Small intestine (tissue), 7 donors: ENCODE measurements around the gene UNC119B. TPM values are rescaled to one million over a fixed set of nuclear protein-coding genes. Genes with fewer than 3 reads are reported as not detected.

Source experiments
- DNase-seq, 2 donors: peaks; one replicate each; pipeline versions ENCODE4 v3.0.0 to v3.0.0-alpha.2; 2013
- FAIRE-seq: peaks from 2 replicates; lab custom pipeline; 2012; peaks lifted over from hg19 to GRCh38; lab: Jason Lieb, UNC
- H3K27ac ChIP-seq, 3 donors: one replicate each; pipeline ENCODE4 v1.5.1; 2013; ENCODE audit warnings: low read length in 2 of 3, mild to moderate bottlenecking in 2 of 3, control low read depth in 1 of 3, inconsistent platforms in 1 of 3, low read depth in 1 of 3, moderate library complexity in 1 of 3
- H3K27me3 ChIP-seq, 3 donors: one replicate each; pipeline ENCODE4 v1.6.1; 2013; ENCODE audit warnings: low read length in 3 of 3, inconsistent platforms in 1 of 3; ENCODE audit not compliant: control insufficient read depth in 3 of 3, insufficient read depth in 3 of 3
- H3K36me3 ChIP-seq, 3 donors: one replicate each; pipeline ENCODE4 v1.6.1; 2013; ENCODE audit warnings: low read length in 3 of 3, inconsistent platforms in 1 of 3, low read depth in 1 of 3, mild to moderate bottlenecking in 1 of 3, moderate library complexity in 1 of 3; ENCODE audit not compliant: control insufficient read depth in 3 of 3, insufficient read depth in 2 of 3
- H3K4me1 ChIP-seq, 3 donors: one replicate each; pipeline ENCODE4 v1.6.1; 2013; ENCODE audit warnings: low read length in 2 of 3, inconsistent platforms in 1 of 3, low read depth in 1 of 3, mild to moderate bottlenecking in 1 of 3, moderate library complexity in 1 of 3; ENCODE audit not compliant: control insufficient read depth in 3 of 3, insufficient read depth in 2 of 3
- H3K4me3 ChIP-seq, 3 donors: one replicate each; pipeline ENCODE4 v1.5.1; 2013; ENCODE audit warnings: low read length in 3 of 3, control low read depth in 1 of 3, inconsistent platforms in 1 of 3, low read depth in 1 of 3, mild to moderate bottlenecking in 1 of 3, moderate library complexity in 1 of 3
- H3K9me3 ChIP-seq, 2 donors: one replicate each; pipeline ENCODE4 v1.6.1; 2013; ENCODE audit warnings: low read depth in 1 of 2, low read length in 1 of 2; ENCODE audit not compliant: control insufficient read depth in 2 of 2, insufficient read depth in 1 of 2
- WGBS, 3 donors: extraction: QIAGEN DNeasy Blood & Tissue Kit; methylation state at CpG; one replicate each; pipeline ENCODE4 v1.1.7; 2013; 5-methylcytosine and 5-hydroxymethylcytosine counted together
- polyA plus RNA-seq, 4 donors: library from polyadenylated mRNA; stranded (reverse) in 3 of 4; unstranded in 1 of 4; fragments of 200-250 nt in 3 of 4; fragments of 120-200 nt in 1 of 4; gene quantifications; one replicate each; pipeline versions ENCODE4 v1.2.1 to v1.2.3, GENCODE V29; 2013
- donor health status: healthy with polysubstance abuse.
- donor health status: control.
- donor health status: control.
- donor health status: Bipolar disorder and iron deficiency.
- donor health status: healthy.

UNC119B gene
- polyA plus RNA-seq, 4 donors = 6.9 to 21.3 (median 13.9) TPM

DNA sequence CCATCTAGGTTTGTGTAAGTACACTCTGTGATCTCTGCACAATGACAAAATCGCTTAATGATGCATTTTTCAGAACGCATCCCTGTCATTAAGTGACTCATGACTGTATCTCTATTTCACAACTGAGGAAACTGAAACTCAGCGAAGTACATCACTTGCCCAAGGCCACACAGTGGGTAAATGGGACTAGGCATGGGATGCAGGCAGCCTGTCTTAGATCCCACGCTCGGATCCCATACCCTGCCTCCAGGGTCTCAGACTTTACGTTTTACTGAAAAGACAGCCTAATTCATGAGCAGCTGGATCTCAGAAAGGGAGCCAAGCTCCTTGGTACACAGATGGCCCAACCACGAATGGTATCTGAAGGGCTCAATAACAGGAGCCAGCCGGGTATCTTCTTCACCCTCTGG, 25.7 kb upstream of the UNC119B start:
- WGBS, 3 donors = 59 to 69% (median 64%) methylated on average over 8 of the region's 8 CpGs

DNA sequence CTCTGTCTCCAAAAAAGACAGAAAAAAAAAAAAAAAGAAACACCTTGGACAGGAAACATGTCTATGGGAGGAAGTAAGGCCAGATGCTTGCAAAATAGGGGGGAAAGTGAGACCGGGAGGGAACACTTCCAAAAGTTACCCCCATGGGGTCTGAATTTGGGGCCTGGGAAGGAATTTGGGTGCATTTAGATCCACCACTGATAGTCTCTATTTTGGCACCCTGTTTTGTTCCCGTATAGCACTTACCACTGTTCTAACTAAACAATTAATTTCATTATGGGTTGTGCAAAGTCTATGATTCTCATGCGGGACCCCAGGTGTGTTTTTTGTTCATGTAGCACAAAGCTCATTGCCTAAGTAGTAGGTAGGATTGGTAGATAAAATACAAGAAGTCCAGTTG, 24.7 kb upstream of the UNC119B start:
- 51 to 60% (median 55%) methylated on average over 3 of the region's 3 CpGs for WGBS, 3 donors
- Histone ChIP-seq H3K4me1 (peaks cover 2 to 16% (median 7%) of the 10 kb centered on the region in 3 donors), H3K4me3 (no peak overlapping the region), H3K9me3 (no peaks in the 10 kb centered on the region), H3K27ac (no peak overlapping the region), H3K27me3 (no peaks in the 10 kb centered on the region), H3K36me3 (no peaks in the 10 kb centered on the region)
- DNase-seq (no peak), FAIRE-seq (no peak)

More for the DNA sequence above, 25.7 kb upstream of the UNC119B start:
- no peak for FAIRE-seq
- Histone ChIP-seq H3K36me3 (no peaks in the 10 kb centered on the region), H3K4me1 (peaks cover 2 to 6% (median 5%) of the 10 kb centered on the region in 3 donors), H3K4me3 (no peak overlapping the region), H3K9me3 (no peaks in the 10 kb centered on the region), H3K27ac (peak overlapping the region in 1 of 3 donors; percentile 19), H3K27me3 (no peaks in the 10 kb centered on the region)
- no peak for DNase-seq

DNA sequence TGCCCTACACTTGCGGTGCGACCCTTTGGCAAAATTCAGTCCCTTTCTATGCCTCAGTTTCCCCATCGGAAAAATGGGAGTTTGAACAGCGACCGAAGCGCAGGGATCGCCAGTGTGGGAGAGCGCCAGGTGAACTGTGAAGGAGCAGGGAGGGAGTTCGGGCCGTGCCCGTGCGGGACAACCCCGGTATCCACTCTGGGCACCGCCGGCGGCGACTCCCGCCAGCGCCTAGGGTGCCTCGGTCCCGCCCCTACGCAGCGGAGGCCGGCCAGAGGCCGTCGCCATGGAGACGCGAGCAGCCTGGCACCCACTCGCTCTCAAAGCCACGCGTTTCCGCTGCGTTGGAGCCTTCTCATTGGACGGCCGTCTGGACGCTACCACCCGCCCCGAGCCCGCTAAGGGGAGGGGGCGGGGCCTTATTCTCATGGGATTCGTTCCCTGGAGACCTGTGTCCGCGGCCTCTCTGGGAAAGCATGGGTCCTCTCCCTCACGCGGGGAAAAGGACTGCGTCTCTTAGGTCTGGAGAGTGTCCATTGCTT, 24.0 kb upstream of the UNC119B start:
- DNase-seq = peak; percentile 99
- H3K4me1 ChIP-seq = peaks cover 6 to 23% (median 7%) of the 10 kb centered on the region in 3 donors
- peak overlapping the region; percentile 73 to 99 (median 96) for H3K27ac ChIP-seq
- 0 to 1% (median 0%) methylated on average over 45 to 46 of the region's 46 CpGs for WGBS, 3 donors
- peaks cover 0 to 3% (median 0%) of the 10 kb centered on the region in 3 donors for H3K36me3 ChIP-seq
- no peaks in the 10 kb centered on the region for H3K27me3 ChIP-seq
- FAIRE-seq = no peak
- H3K9me3 ChIP-seq = no peaks in the 10 kb centered on the region
- peak overlapping the region; percentile 83 to 94 (median 90) for H3K4me3 ChIP-seq

DNA sequence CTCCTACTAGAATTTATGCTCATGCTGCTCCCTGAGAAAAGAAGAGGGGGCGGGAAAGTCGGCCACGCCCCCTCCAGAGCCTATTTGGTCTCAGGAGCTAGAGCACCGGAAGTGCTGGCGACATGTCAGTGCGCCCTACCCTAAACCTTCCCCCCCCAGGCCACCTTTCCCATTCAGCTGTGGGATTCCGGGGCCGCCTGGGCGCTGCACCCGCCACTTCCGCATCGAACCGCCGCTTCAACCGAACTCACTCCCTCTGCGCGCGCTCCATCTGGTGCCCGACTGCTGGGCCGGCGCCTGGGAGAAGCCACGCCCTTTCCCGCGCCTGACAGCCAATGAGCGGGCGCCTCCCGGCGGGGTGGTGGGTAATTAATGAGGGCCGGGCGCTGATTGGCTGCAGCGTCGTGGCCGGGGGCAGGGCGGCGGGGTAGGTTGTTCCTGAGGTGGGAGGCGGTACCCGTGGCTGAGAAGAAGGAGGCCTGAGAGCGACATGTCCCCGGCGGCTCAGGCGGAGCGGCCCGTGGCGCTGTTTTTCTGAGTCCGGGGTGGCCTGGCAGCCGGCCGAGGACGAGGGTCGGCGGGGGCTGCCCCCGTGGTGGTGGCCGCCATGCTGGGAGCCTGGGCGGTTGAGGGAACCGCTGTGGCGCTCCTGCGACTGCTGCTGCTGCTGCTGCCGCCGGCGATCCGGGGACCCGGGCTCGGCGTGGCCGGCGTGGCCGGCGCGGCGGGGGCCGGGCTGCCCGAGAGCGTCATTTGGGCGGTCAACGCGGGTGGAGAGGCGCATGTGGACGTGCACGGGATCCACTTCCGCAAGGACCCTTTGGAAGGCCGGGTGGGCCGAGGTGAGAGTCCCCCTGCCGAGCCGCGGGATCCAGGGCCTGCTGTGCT, 23.3 kb upstream of the UNC119B start, which contains the start of gene MLEC:
Gene MLEC, plus strand, starts transcription at position 460 of the 888 bp plus-strand sequence. Its CDS starts 148 bp downstream, at position 608.
- Histone ChIP-seq H3K9me3 (no peaks in the 10 kb centered on the region), H3K4me1 (peaks cover 7 to 29% (median 9%) of the 10 kb centered on the region in 3 donors), H3K4me3 (peak within 1 kb of the TSS; percentile 83 to 94 (median 90)), H3K27ac (peak within 1 kb of the TSS; percentile 77 to 99 (median 96)), H3K27me3 (no peaks in the 10 kb centered on the region), H3K36me3 (peaks cover 0 to 7% (median 0%) of the 10 kb centered on the region in 3 donors)
- peak; percentile 98 to 99 for DNase-seq
- 1% methylated on average over 76 to 84 of the region's 84 CpGs for WGBS, 3 donors
- no peak for FAIRE-seq

DNA sequence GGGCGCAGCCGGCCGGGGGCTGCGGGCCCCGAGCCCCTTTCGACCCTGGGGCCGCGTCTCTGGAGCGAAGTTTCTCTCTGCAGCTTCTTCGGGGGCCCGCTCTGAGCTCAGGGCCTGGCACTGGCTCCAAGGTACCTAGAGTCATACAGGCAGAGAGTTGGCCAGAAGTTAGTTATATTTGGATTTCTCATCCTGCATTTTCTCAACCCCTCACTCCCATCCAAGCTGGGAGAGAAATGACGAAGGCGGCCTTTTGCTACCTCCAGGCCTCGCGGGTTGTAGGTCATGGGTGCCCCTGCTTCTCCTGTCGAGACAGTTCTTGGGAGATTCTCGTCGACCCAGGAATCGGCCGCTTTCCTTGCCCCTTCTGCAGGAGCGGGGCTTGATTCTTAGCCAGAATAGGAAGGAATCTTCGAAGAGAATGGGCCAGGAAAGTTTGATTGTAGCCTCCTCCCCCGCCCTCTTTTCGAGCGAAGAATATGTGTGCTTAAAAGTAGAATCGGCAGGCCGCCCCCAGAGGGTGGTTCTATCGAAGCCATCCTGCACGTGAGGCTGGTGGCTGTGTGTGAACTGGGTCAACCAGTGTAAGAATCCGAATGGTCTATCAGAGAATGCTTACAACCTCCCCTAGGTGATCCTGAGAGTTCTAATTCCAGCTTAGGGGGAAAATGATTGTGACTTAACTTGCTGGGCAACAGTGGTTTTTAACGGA, 22.5 kb upstream of the UNC119B start:
- peaks cover 13 to 37% (median 13%) of the 10 kb centered on the region in 3 donors for H3K4me1 ChIP-seq
- WGBS, 3 donors = 0 to 1% (median 1%) methylated on average over 24 to 31 of the region's 31 CpGs
- H3K4me3 ChIP-seq = peak overlapping the region; percentile 83 to 94 (median 90)
- no peaks in the 10 kb centered on the region for H3K9me3 ChIP-seq
- H3K27ac ChIP-seq = peak overlapping the region; percentile 77 to 99 (median 93)
- DNase-seq (peak; percentile 43 to 57), FAIRE-seq (no peak)
- H3K27me3 ChIP-seq = no peaks in the 10 kb centered on the region
- peaks cover 0 to 7% (median 0%) of the 10 kb centered on the region in 3 donors for H3K36me3 ChIP-seq

DNA sequence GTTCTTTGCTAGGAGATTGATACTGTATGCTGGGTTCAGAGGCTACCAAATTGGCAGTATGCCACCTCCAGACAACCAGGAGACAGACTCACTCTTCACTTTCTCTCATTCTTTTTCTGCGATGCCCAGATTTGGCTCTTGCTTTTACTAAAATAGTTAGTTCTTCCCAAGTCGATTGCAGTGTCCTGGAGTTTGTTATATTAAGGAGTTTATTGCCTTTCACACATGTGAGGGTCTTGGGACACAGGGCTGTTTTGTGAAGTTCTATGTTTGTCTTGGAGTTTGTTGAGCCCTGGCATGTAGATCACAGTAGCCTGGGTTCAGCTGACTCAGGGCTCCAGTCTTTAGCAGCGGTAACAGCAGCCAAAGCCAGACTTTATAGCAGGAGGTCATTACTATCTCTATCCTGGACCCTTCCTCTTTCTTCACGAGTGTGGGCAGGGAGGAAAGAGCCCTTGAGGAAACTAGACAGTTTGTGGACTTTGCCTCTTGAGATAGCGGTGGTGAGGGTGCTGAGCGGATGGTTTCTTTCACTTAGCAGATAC, 21.7 kb upstream of the UNC119B start:
- Histone ChIP-seq H3K4me3 (peak overlapping the region; percentile 83 to 94 (median 90)), H3K4me1 (peaks cover 13 to 42% (median 13%) of the 10 kb centered on the region in 3 donors), H3K27me3 (no peaks in the 10 kb centered on the region), H3K36me3 (peaks cover 0 to 14% (median 2%) of the 10 kb centered on the region in 3 donors), H3K27ac (peak overlapping the region; percentile 77 to 99 (median 93)), H3K9me3 (no peaks in the 10 kb centered on the region)
- WGBS, 3 donors = 3 to 9% (median 9%) methylated on average over 6 of the region's 6 CpGs
- peak; percentile 92 to 94 for DNase-seq
- no peak for FAIRE-seq

DNA sequence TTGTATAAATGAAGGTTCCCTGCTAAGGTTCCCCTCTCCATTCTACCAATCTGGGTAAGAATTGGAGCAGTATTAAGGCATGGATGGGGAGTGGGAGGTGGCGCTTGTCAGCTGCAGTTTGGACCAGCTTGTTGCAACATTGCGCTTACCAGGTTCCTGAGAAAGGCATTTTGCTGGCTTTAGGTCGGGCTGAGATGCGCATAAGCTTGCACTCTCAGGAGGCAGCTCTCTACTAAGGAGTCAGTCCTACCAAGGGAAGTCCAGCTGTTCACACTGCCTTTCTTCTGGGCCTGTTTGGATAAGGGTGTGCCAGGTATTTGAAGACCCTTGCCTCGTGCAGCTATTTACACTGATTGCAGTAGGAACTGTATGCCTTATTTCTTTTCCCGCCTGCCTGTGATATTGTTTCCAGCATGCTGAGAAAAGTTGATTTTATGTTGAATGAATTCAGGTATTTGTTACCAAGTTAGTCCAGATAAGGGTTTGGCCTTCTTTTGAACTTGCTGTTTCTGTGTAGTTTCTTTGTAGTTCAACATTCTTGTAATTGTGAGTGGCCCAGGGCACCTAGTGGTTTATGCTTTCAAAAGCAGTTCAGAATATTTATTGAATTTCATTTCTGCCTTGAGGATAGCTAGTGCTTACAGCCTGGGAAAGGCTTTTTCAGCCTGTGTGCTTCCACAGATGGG, 20.7 kb upstream of the UNC119B start:
- DNase-seq = peak; percentile 37 to 51
- no peak for FAIRE-seq
- Histone ChIP-seq H3K9me3 (no peaks in the 10 kb centered on the region), H3K4me1 (peaks cover 13 to 42% (median 13%) of the 10 kb centered on the region in 3 donors), H3K27me3 (no peaks in the 10 kb centered on the region), H3K36me3 (peaks cover 2 to 23% (median 2%) of the 10 kb centered on the region in 3 donors), H3K27ac (peak overlapping the region; percentile 77 to 99 (median 93)), H3K4me3 (peak overlapping the region in 2 of 3 donors; percentile 83 to 90)
- WGBS, 3 donors = 12 to 47% (median 30%) methylated on average over 6 of the region's 6 CpGs
